K562 (cell line): ENCODE measurements around the gene PRRC2A. TPM values are rescaled to one million over a fixed set of nuclear protein-coding genes. Genes with fewer than 3 reads are reported as not detected.

Experiments
- GTF2F1 ChIP-seq: IDR thresholded peaks from 2 replicates; pipeline ENCODE4 v1.6.1; 2011; ENCODE audit warnings: low read depth, low read length, improper control_type of control experiment
- KLF10 ChIP-seq: fragments of 250-450 bp; sonication (Bioruptor Pico); IDR thresholded peaks from 2 replicates; pipeline ENCODE4 v1.6.1; 2021; ENCODE audit warnings: matching md5 sums
- MAFK ChIP-seq: IDR thresholded peaks from 2 replicates; pipeline ENCODE4 v1.6.1; 2011; ENCODE audit warnings: low read length, improper control_type of control experiment
- MYC ChIP-seq, 2 experiments: fragments of 250-450 bp in 1 of 2; sonication (Bioruptor Pico) in 1 of 2; IDR thresholded peaks; 2 replicates each; pipeline versions ENCODE4 v1.5.1 to v1.6.1; 2012 to 2021; ENCODE audit warnings: low read depth in 2 of 2, borderline replicate concordance in 1 of 2, improper control_type of control experiment in 1 of 2, low read length in 1 of 2, mild to moderate bottlenecking in 1 of 2, moderate library complexity in 1 of 2
- POLR2AphosphoS5 ChIP-seq: IDR thresholded peaks from 2 replicates; pipeline ENCODE4 v1.6.1; 2011; ENCODE audit warnings: mild to moderate bottlenecking, low read depth, low read length, moderate library complexity; ENCODE audit not compliant: control insufficient read depth, insufficient read depth
- POU5F1 ChIP-seq: fragments of 150-350 bp; IDR thresholded peaks from 2 replicates; pipeline ENCODE4 v1.6.1; 2014; ENCODE audit warnings: borderline replicate concordance, low read length, low read depth, mild to moderate bottlenecking; ENCODE audit not compliant: partially characterized antibody
- SAFB2 ChIP-seq: fragments of 200-400 bp; formaldehyde crosslinking; IDR thresholded peaks from 2 replicates; pipeline ENCODE4 v1.6.1; 2018; ENCODE audit warnings: borderline replicate concordance, low read length, low read depth, moderate library complexity; ENCODE audit not compliant: severe bottlenecking
- SAP30 ChIP-seq: fragments of 200-600 bp; sonication (generic); IDR thresholded peaks from 2 replicates; pipeline ENCODE4 v1.6.1; 2012; ENCODE audit warnings: borderline replicate concordance, low read depth, mild to moderate bottlenecking, moderate library complexity, low read length, control low read depth, inconsistent platforms; ENCODE audit not compliant: insufficient read depth, poor library complexity, severe bottlenecking
- ZBTB49 ChIP-seq: sonication (generic); formaldehyde crosslinking; IDR thresholded peaks from 2 replicates; pipeline ENCODE4 v1.8.0; 2022; ENCODE audit warnings: missing genetic modification reagents, mild to moderate bottlenecking, borderline replicate concordance
- ZC3H11A ChIP-seq: IDR thresholded peaks from 2 replicates; pipeline ENCODE4 v1.6.1; 2012; ENCODE audit warnings: low read depth, low read length, improper control_type of control experiment
- ZEB2 ChIP-seq: fragments of 450-650 bp; IDR thresholded peaks from 2 replicates; pipeline ENCODE4 v1.6.1; 2016
- ZNF232 ChIP-seq: sonication (generic); formaldehyde crosslinking; IDR thresholded peaks from 2 replicates; pipeline ENCODE4 v1.8.0; 2022; ENCODE audit warnings: mild to moderate bottlenecking, missing genetic modification reagents
- ZNF408 ChIP-seq: fragments of 250-450 bp; sonication (Bioruptor Pico); IDR thresholded peaks from 2 replicates; pipeline ENCODE4 v1.4.0; 2020; ENCODE audit warnings: low read depth, mild to moderate bottlenecking, moderate library complexity
- ZNF445 ChIP-seq: fragments of 250-450 bp; sonication (Bioruptor Pico); IDR thresholded peaks from 2 replicates; pipeline ENCODE4 v1.4.0; 2020; ENCODE audit warnings: low read depth, mild to moderate bottlenecking, moderate library complexity
- ZNF584 ChIP-seq: fragments of 200-800 bp; sonication (Bioruptor generic); IDR thresholded peaks from 2 replicates; pipeline ENCODE4 v1.6.1; 2016; ENCODE audit warnings: low read depth, mild to moderate bottlenecking, missing genetic modification characterization, missing compliant biosample characterization
- ZSCAN29 ChIP-seq: fragments of 450-650 bp; IDR thresholded peaks from 2 replicates; pipeline ENCODE4 v1.6.1; 2017
- polyA plus RNA-seq, 8 experiments: library from polyadenylated mRNA; depleted of rRNA in 4 of 8; stranded (reverse) in 5 of 8; unstranded in 3 of 8; fragments of >200 nt; fragmentation: Nextera tagmentation in 2 of 8; fragmentation: Illumina TruSeq in 1 of 8; extraction: Ambion mirVana in 2 of 8; extraction: Trizol in 1 of 8; gene quantifications; 2 replicates each; pipeline versions ENCODE4 v1.2.1 to v1.2.3, GENCODE V29; 2011 to 2014; ENCODE audit warnings: inconsistent platforms in 1 of 8, missing spikeins in 1 of 8
- total RNA-seq, 7 experiments: library from RNA; depleted of rRNA in 6 of 7; stranded (reverse); fragments of >200 nt in 6 of 7; fragmentation: Illumina TruSeq in 2 of 7; extraction: Trizol in 2 of 7; gene quantifications; 2 replicates each; pipeline versions ENCODE4 v1.2.1 to v1.2.3, GENCODE V29; 2011 to 2021; ENCODE audit warnings: low replicate concordance in 1 of 7
- TF ChIP-seq, protein P1 (sequence below): fragments of 450-650 bp; IDR thresholded peaks from 2 replicates; pipeline ENCODE4 v1.6.1; 2016
- TF ChIP-seq, protein P2 (sequence below): fragments of 250-450 bp; sonication (Bioruptor Pico); IDR thresholded peaks from 2 replicates; pipeline ENCODE4 v1.4.0; 2020; ENCODE audit warnings: borderline replicate concordance
- TF ChIP-seq, protein P3 (sequence below): fragments of 450-650 bp; formaldehyde crosslinking; conservative IDR thresholded peaks from 2 replicates; pipeline ENCODE4 v1.4.0; 2022; ENCODE audit warnings: mild to moderate bottlenecking, missing genetic modification characterization

Gene PRRC2A
- total and polyA plus RNA-seq, 9 of the 15 experiments (the other 6 are each of a cell fraction or from before 2014, with no cell fraction given), result 1.0 to 332 (median 63.0) TPM

- TF ChIP-seq, protein P1, sequence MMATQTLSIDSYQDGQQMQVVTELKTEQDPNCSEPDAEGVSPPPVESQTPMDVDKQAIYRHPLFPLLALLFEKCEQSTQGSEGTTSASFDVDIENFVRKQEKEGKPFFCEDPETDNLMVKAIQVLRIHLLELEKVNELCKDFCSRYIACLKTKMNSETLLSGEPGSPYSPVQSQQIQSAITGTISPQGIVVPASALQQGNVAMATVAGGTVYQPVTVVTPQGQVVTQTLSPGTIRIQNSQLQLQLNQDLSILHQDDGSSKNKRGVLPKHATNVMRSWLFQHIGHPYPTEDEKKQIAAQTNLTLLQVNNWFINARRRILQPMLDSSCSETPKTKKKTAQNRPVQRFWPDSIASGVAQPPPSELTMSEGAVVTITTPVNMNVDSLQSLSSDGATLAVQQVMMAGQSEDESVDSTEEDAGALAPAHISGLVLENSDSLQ, result peak; percentile 91
- peak; percentile 97 for TF ChIP-seq POLR2AphosphoS5
- TF ChIP-seq MYC (IDR thresholded peaks at IDR 0.05; ENCODE audit: low read depth, low read length), result peak; percentile 65
- no peak for TF ChIP-seq MYC (CRISPR knock-in tag; IDR thresholded peaks at IDR 0.05; ENCODE audit: borderline replicate concordance, low read depth)
- 0 out of 2 replicates have a peak, but pooled peaks have one; percentile 20 for TF ChIP-seq ZNF408 (CRISPR knock-in tag)
- peak; percentile 85; the same call in 1 of the 2 replicates for TF ChIP-seq ZNF232 (CRISPR knock-in tag)
- TF ChIP-seq ZBTB49, result peak; percentile 82; the same call in 1 of the 2 replicates
- TF ChIP-seq SAFB2, result no peak
- TF ChIP-seq KLF10 (CRISPR knock-in tag), result no peak; the same call in 1 of the 2 replicates
- TF ChIP-seq POU5F1, result peak; percentile 78
- TF ChIP-seq, protein P2, sequence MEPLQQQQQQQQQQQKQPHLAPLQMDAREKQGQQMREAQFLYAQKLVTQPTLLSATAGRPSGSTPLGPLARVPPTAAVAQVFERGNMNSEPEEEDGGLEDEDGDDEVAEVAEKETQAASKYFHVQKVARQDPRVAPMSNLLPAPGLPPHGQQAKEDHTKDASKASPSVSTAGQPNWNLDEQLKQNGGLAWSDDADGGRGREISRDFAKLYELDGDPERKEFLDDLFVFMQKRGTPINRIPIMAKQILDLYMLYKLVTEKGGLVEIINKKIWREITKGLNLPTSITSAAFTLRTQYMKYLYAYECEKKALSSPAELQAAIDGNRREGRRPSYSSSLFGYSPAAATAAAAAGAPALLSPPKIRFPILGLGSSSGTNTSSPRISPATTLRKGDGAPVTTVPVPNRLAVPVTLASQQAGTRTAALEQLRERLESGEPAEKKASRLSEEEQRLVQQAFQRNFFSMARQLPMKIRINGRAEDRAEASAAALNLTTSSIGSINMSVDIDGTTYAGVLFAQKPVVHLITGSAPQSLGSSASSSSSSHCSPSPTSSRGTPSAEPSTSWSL, result peak; percentile 83; the same call in 1 of the 2 replicates
- TF ChIP-seq ZSCAN29, result peak; percentile 30; the same call in 1 of the 2 replicates
- TF ChIP-seq, protein P3, sequence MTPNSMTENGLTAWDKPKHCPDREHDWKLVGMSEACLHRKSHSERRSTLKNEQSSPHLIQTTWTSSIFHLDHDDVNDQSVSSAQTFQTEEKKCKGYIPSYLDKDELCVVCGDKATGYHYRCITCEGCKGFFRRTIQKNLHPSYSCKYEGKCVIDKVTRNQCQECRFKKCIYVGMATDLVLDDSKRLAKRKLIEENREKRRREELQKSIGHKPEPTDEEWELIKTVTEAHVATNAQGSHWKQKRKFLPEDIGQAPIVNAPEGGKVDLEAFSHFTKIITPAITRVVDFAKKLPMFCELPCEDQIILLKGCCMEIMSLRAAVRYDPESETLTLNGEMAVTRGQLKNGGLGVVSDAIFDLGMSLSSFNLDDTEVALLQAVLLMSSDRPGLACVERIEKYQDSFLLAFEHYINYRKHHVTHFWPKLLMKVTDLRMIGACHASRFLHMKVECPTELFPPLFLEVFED (CRISPR knock-in tag), result peak; percentile 74
- peak; percentile 76 for TF ChIP-seq SAP30
- TF ChIP-seq ZNF584 (CRISPR knock-in tag), result no peak
- peak; percentile 57; the same call in 1 of the 2 replicates for TF ChIP-seq ZNF445 (CRISPR knock-in tag)
- peak; percentile 29; the same call in 1 of the 2 replicates for TF ChIP-seq GTF2F1
- TF ChIP-seq ZEB2, result no peak
- TF ChIP-seq ZC3H11A, result no peak
- peak; percentile 3; the same call in 1 of the 2 replicates for TF ChIP-seq MAFK
These were observed 45.2 kb downstream of the PRRC2A start, which contains the start of gene CSNK2B (continued) for GRCh38 chr6:31665501-31666336.
